ENCODE data around the gene COQ6.

DNA sequence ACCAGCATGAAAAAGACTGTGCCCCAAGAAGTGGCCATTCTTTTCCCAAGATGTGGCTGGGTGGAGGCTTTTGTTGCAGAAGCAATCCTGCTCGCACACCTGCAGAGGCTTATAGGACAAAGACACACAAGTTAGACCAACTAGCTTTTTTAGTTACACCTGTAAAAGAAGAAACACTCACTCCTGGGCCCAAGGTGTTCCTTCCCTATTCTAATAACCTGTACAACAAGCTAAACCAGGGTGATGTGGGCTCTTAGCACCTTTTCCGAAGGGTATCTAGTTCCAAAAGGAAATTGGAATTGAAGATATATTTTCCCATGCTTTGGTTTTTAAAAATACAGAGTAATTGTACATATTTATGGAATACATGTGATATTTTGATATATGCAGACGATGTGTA lies 38.0 kb downstream of the COQ6 start:
- TF ChIP-seq CTCF (conservative IDR thresholded peaks at IDR 0.05; ENCODE audit: low read depth, low read length) (no peak), EZH2 (IDR thresholded peaks at IDR 0.05; ENCODE audit: low read length, unreplicated experiment) (no peak)
